HG03139 (cell line): ENCODE data around the gene CDKL2.
"Not testable (repeated sequence)": the region's sequence is repeated elsewhere in the genome, so short reads cannot be mapped to it uniquely, and the experiment has no call there.

Experiments
- ATAC-seq: cut with Tn5 transposase; IDR thresholded peaks from one replicate; pipeline ENCODE4 v1.9.1; 2021; ENCODE audit not compliant: unreplicated experiment

Gene CDKL2

DNA sequence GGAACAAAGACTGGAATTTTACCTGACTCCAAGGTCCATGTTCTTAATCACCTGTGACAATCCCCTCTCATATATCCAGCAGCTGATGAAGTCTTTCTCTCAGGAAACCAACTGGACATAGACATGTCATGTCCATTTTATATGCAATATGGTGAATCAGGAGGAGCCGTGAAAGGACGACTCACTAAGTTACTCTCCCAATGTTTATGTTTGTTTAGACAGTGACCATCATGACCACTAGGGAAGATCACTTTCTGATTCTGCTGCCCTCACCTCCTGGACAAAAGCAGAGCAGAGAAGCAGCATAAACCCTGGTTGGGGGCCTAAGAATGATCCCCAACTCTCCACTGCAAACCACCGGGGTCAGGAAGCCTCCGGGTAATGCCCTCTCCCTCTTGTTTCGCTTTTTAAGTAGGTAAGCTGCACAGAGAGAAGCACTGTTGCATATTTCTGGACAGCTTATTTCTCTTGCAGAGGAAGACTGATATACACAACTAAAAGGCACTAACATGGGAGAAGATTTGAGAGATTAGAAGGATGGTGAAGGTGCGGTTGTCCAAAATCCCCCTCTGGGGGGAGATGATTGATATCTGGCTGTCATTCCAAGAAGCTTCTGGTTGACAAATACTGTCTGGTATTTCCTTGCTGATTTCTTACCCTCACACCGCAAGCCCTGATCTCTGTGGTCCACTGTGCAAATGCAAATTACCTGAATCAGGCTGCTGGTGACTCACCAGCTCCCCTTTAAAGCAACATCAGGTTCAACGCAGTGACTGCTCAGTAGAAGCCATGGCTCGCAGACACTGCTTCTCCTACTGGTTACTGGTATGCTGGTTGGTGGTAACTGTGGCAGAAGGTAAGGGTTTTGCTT lies 74.8 kb downstream of the CDKL2 start, which contains the start of gene ODAPH:
ODAPH (plus strand) TSS at position 773 of the 871 bp plus-strand sequence; CDS start at position 790, 17 bp downstream.
- peak; percentile 76 for ATAC-seq

- ATAC-seq = no peak
These were observed 77.9 kb downstream of the CDKL2 start for GRCh38 chr4:75552452-75552851.

- ATAC-seq = no peak
These were observed 81.3 kb downstream of the CDKL2 start for GRCh38 chr4:75549019-75549418.

DNA sequence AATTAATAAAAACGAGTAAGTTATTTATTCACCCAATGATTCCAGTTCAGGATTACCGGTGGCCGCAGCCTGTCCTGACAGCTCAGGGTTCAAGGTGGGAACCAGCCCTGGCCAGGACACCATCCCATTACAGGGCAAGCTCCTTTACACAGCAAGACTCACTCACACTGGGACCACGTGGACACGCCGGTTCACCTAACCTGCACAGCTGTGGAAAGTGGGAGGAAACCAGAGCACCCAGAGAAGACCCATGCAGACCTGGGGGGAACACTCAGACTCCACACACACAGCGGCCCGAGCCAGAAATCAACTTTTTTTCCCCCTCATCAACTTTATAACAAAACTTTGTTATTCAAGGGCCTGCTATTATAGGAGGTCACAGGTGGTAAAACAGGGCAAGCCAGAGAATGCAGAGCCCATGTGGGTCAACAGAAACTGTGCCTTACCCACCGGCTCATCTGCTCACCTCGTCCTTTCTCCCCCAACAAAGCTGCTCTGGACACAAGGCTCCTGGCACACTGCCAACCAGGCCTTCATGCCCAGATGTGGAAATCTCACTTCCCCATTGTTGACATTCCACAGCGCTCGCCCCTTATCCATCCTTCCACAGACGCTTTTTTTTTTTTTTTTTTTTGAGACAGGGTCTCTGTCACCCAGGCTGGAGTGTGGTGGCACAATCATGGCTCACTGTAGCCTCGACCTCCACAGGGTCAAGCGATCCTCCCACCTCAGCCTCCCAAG lies 82.5 kb downstream of the CDKL2 start:
- ATAC-seq = no peak

DNA sequence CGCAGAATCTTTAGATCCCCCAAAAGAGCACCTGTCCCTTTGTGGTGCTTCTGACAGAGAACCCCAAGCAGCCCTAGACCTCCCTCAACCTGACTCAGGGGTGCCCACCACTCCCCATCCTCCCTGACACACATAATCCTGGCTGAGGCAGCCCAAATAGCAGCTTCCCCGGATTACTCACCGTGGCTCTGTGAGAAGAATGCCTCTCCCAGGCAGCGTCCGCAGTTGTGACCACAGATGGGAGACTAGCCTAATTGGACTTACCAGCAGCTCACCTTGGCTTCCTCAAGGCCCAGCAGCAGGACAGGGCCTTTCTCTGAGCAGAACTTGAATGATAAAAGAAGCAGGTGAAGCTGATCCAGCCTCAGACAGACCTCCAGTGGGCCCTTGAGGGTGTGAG lies 84.8 kb downstream of the CDKL2 start:
- no peak for ATAC-seq

GRCh38 chr4:75544870-75545269 lies 85.5 kb downstream of the CDKL2 start:
- no peak for ATAC-seq

GRCh38 chr4:75544220-75544619 lies 86.1 kb downstream of the CDKL2 start:
- not testable (repeated sequence) for ATAC-seq

DNA sequence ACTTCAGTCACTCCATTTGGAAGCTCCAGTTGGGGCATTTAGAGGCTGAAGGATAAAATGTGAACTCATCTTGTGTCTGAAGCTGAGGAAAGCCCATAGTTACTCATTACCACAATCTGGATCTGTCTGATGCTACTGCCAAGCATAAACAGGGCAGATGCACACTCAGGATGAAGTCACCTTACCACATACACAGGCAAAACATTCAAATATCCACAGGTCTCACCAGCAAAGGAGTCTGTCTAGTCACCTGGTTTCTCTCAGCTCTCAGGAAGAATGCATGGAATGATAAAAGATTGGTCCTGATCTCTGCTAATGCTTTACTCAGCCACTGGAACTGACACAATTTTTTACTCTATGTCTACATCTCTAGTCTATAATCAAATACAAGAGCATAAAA lies 87.5 kb downstream of the CDKL2 start:
- ATAC-seq = no peak

- not testable (repeated sequence) for ATAC-seq
These were observed 93.0 kb downstream of the CDKL2 start for GRCh38 chr4:75537308-75537707.

GRCh38 chr4:75533926-75534325 lies 96.4 kb downstream of the CDKL2 start:
- not testable (repeated sequence) for ATAC-seq

DNA sequence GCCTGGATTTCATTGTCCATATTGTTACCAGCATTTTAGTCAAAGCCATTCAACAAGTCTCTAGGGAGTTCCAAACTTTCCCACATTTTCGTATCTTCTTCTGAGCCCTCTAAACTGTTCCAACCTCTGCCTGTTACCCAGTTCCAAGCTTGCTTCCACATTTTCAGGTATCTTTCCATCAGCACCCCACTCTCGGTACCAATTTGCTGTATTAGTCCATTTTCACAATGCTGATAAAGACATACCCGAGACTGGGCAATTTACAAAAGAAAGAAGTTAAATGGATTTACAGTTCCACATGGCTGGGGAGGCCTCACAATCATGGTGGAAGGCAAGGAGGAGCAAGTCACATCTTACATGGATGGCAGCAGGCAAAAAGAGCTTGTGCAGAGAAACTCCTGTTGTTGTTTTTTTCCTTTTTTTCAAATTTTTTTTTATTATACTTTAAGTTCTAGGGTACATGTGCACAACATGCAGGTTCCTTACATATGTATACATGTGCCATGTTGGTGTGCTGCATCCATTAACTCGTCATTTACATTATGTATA lies 96.9 kb downstream of the CDKL2 start:
- not testable (repeated sequence) for ATAC-seq

GRCh38 chr4:75531536-75532143 lies 98.7 kb downstream of the CDKL2 start:
- ATAC-seq = not testable (repeated sequence)

- ATAC-seq = no peak
These were observed 99.6 kb downstream of the CDKL2 start for GRCh38 chr4:75530556-75531322.
